ENCODE results near the gene TMUB2. TPM values are rescaled to one million over a fixed set of nuclear protein-coding genes. Genes with fewer than 3 reads are reported as not detected.

TMUB2 gene
- total and polyA plus RNA-seq, 2 experiments from 2014 or later = 41.6 to 45.0 TPM

- H3K79me2 ChIP-seq (ENCODE audit: insufficient read depth) = peaks cover 36% of the 10 kb centered on the region
- peaks cover 24% of the 10 kb centered on the region for H3K36me3 ChIP-seq (ENCODE audit: low read depth)
- DNase-seq = no peak
- no peak overlapping the region for H3K4me2 ChIP-seq (ENCODE audit: unreplicated experiment)
- 80 to 85% methylated on average over 15 of the region's 15 CpGs for WGBS, 2 experiments (ENCODE audit: low coverage in 1 of 2, low lambda C conversion rate in 2 of 2, missing lambda C conversion rate in 2 of 2)
- no peak overlapping the region for H3K4me3 ChIP-seq
- H3F3A ChIP-seq (ENCODE audit: insufficient read depth) = peaks cover 32% of the 10 kb centered on the region
- no peak overlapping the region for H3K9ac ChIP-seq
- no peaks in the 10 kb centered on the region for H3K27me3 ChIP-seq (replicated peaks; ENCODE audit: insufficient read depth)
- peaks cover 31% of the 10 kb centered on the region for H3K4me1 ChIP-seq (ENCODE audit: insufficient read depth)
- H3K27ac ChIP-seq = no peak overlapping the region
- no peaks in the 10 kb centered on the region for H3K9me2 ChIP-seq (ENCODE audit: insufficient read depth)
- no peaks in the 10 kb centered on the region for H4K20me1 ChIP-seq (ENCODE audit: insufficient read depth)
- no peak for TF ChIP-seq EZH2phosphoT487 (IDR thresholded peaks at IDR 0.05; ENCODE audit: insufficient read depth, low read depth)
- no peak for TF ChIP-seq EZH2 (IDR thresholded peaks at IDR 0.05; ENCODE audit: insufficient read depth, poor library complexity, severe bottlenecking)
- no peaks in the 10 kb centered on the region for H3K9me3 ChIP-seq (ENCODE audit: low read depth)
- in situ Hi-C loops (cut with MboI) = loop anchor here (25.0 kb wide), 2 partner anchors 324 to 424 kb away; no protein-coding TSS in a partner anchor
- no peak overlapping the region for H2AFZ ChIP-seq
Measured at GRCh38 chr17:44213403-44214229, 26.8 kb downstream of the TMUB2 start.

GRCh38 chr17:44214230-44214494 lies 27.4 kb downstream of the TMUB2 start:
- H3K9ac ChIP-seq = no peak overlapping the region
- in situ Hi-C loops (cut with MboI) = loop anchor here (25.0 kb wide), 2 partner anchors 323 to 423 kb away; no protein-coding TSS in a partner anchor
- H3K9me2 ChIP-seq (ENCODE audit: insufficient read depth) = no peaks in the 10 kb centered on the region
- H3K27me3 ChIP-seq (replicated peaks; ENCODE audit: insufficient read depth) = no peaks in the 10 kb centered on the region
- H3K36me3 ChIP-seq (ENCODE audit: low read depth) = peaks cover 24% of the 10 kb centered on the region
- TF ChIP-seq EZH2 (IDR thresholded peaks at IDR 0.05; ENCODE audit: insufficient read depth, poor library complexity, severe bottlenecking) (no peak), EZH2phosphoT487 (IDR thresholded peaks at IDR 0.05; ENCODE audit: insufficient read depth, low read depth) (no peak)
- H3F3A ChIP-seq (ENCODE audit: insufficient read depth) = peaks cover 27% of the 10 kb centered on the region
- no peak overlapping the region for H3K4me2 ChIP-seq (ENCODE audit: unreplicated experiment)
- no peak overlapping the region for H3K27ac ChIP-seq
- H3K4me3 ChIP-seq = no peak overlapping the region
- H3K79me2 ChIP-seq (ENCODE audit: insufficient read depth) = peaks cover 36% of the 10 kb centered on the region
- no peaks in the 10 kb centered on the region for H4K20me1 ChIP-seq (ENCODE audit: insufficient read depth)
- peaks cover 25% of the 10 kb centered on the region for H3K4me1 ChIP-seq (ENCODE audit: insufficient read depth)
- WGBS, 2 experiments (ENCODE audit: low coverage in 1 of 2, low lambda C conversion rate in 2 of 2, missing lambda C conversion rate in 2 of 2) = 100% methylated on average over 1 of the region's 1 CpG
- DNase-seq = no peak
- no peaks in the 10 kb centered on the region for H3K9me3 ChIP-seq (ENCODE audit: low read depth)
- no peak overlapping the region for H2AFZ ChIP-seq

GRCh38 chr17:44214896-44215295 lies 28.1 kb downstream of the TMUB2 start:
- peaks cover 24% of the 10 kb centered on the region for H3K36me3 ChIP-seq (ENCODE audit: low read depth)
- TF ChIP-seq EZH2 (IDR thresholded peaks at IDR 0.05; ENCODE audit: insufficient read depth, poor library complexity, severe bottlenecking) = no peak
- no peak for TF ChIP-seq EZH2phosphoT487 (IDR thresholded peaks at IDR 0.05; ENCODE audit: insufficient read depth, low read depth)
- no peak for DNase-seq

GRCh38 chr17:44216173-44216572 lies 29.4 kb downstream of the TMUB2 start:
- Histone ChIP-seq H3K4me2 (ENCODE audit: unreplicated experiment) (no peak overlapping the region), H3K9me2 (ENCODE audit: insufficient read depth) (no peaks in the 10 kb centered on the region), H3K9me3 (ENCODE audit: low read depth) (no peaks in the 10 kb centered on the region), H3F3A (ENCODE audit: insufficient read depth) (peaks cover 14% of the 10 kb centered on the region; the same call in 1 of the 2 replicates), H3K79me2 (ENCODE audit: insufficient read depth) (peaks cover 42% of the 10 kb centered on the region), H3K27ac (no peak overlapping the region), H2AFZ (no peak overlapping the region), H3K27me3 (replicated peaks; ENCODE audit: insufficient read depth) (no peaks in the 10 kb centered on the region), H3K36me3 (ENCODE audit: low read depth) (peaks cover 24% of the 10 kb centered on the region), H3K4me1 (ENCODE audit: insufficient read depth) (peaks cover 14% of the 10 kb centered on the region; the same call in 1 of the 2 replicates), H3K4me3 (no peak overlapping the region), H3K9ac (no peak overlapping the region), H4K20me1 (ENCODE audit: insufficient read depth) (no peaks in the 10 kb centered on the region)
- in situ Hi-C loops (cut with MboI) = loop anchor here (25.0 kb wide), 2 partner anchors 321 to 421 kb away; no protein-coding TSS in a partner anchor
- 86 to 87% methylated on average over 5 of the region's 5 CpGs for WGBS, 2 experiments (ENCODE audit: low coverage in 1 of 2, low lambda C conversion rate in 2 of 2, missing lambda C conversion rate in 2 of 2)
- no peak for DNase-seq
- no peak for TF ChIP-seq EZH2 (IDR thresholded peaks at IDR 0.05; ENCODE audit: insufficient read depth, poor library complexity, severe bottlenecking)
- no peak for TF ChIP-seq EZH2phosphoT487 (IDR thresholded peaks at IDR 0.05; ENCODE audit: insufficient read depth, low read depth)

More at GRCh38 chr17:44214896-44215295, 28.1 kb downstream of the TMUB2 start:
- Histone ChIP-seq H3K4me2 (ENCODE audit: unreplicated experiment) (no peak overlapping the region), H3F3A (ENCODE audit: insufficient read depth) (peaks cover 19% of the 10 kb centered on the region), H3K4me1 (ENCODE audit: insufficient read depth) (peaks cover 20% of the 10 kb centered on the region), H3K4me3 (no peak overlapping the region), H4K20me1 (ENCODE audit: insufficient read depth) (no peaks in the 10 kb centered on the region), H3K9me3 (ENCODE audit: low read depth) (no peaks in the 10 kb centered on the region), H3K79me2 (ENCODE audit: insufficient read depth) (peaks cover 36% of the 10 kb centered on the region), H2AFZ (no peak overlapping the region), H3K9ac (no peak overlapping the region), H3K27me3 (replicated peaks; ENCODE audit: insufficient read depth) (no peaks in the 10 kb centered on the region), H3K27ac (no peak overlapping the region), H3K9me2 (ENCODE audit: insufficient read depth) (no peaks in the 10 kb centered on the region)
- in situ Hi-C loops (cut with MboI) = loop anchor here (25.0 kb wide), 2 partner anchors 322 to 422 kb away; no protein-coding TSS in a partner anchor
- 97% methylated on average over 6 of the region's 6 CpGs for WGBS, 2 experiments (ENCODE audit: low coverage in 1 of 2, low lambda C conversion rate in 2 of 2, missing lambda C conversion rate in 2 of 2)
